ENCODE data around the gene MEG3. TPM values are rescaled to one million over a fixed set of nuclear protein-coding genes. Genes with fewer than 3 reads are reported as not detected.

MEG3 gene
- total and polyA plus RNA-seq, 2 of the 8 experiments (the other 6 are each of a cell fraction or from before 2014, with no cell fraction given): 0.17 to 1.1 TPM

GRCh38 chr14:100880271-100881101, 54.6 kb downstream of the MEG3 start:
- ChIA-PET CTCF (ENCODE audit: partially characterized antibody) (no interaction called here), POLR2A (ENCODE audit: partially characterized antibody) (no interaction called here)
- Histone ChIP-seq H3K9me3 (ENCODE audit: insufficient read depth in 2 of 2, low read depth in 1 of 2, low read length in 1 of 2) (peaks cover 0 to 15% of the 10 kb centered on the region in 2 experiments; a peak in 1 of 4 replicates), H3K4me1 (replicated peaks in 1 of 4; ENCODE audit: control insufficient read depth in 3 of 4, insufficient read depth in 4 of 4, low read length in 3 of 4) (peaks cover 0 to 5% (median 0%) of the 10 kb centered on the region in 4 experiments; a peak in 1 of 7 replicates), H3K9ac (replicated peaks in 1 of 4; ENCODE audit: extremely low read depth in 1 of 4, low read depth in 3 of 4, low read length in 3 of 4) (no peak overlapping the region), H3K23ac (ENCODE audit: insufficient read length) (no peak overlapping the region), H3K14ac (ENCODE audit: insufficient read length) (no peak overlapping the region), H3K4me3 (ENCODE audit: extremely low read depth in 1 of 4, insufficient read depth in 2 of 4, low read depth in 3 of 4, low read length in 4 of 4) (no peak overlapping the region), H3K56ac (replicated peaks; ENCODE audit: insufficient read length, low read depth, low read length) (no peak overlapping the region), H3K79me2 (ENCODE audit: control insufficient read depth in 1 of 2, insufficient read depth in 2 of 2, low read length in 2 of 2) (no peaks in the 10 kb centered on the region), H3K4ac (replicated peaks; ENCODE audit: insufficient read length, low read depth, low read length) (no peak overlapping the region), H3K36me3 (ENCODE audit: control insufficient read depth in 2 of 4, insufficient read depth in 4 of 4, low read length in 3 of 4) (no peaks in the 10 kb centered on the region; a peak in 1 of 8 replicates), H3K27ac (ENCODE audit: low read depth, low read length) (no peak overlapping the region), H3K18ac (ENCODE audit: extremely low read depth, low read length) (no peak overlapping the region), H2BK20ac (ENCODE audit: low read length) (no peak overlapping the region), H2BK120ac (replicated peaks; ENCODE audit: low read depth, low read length) (no peak overlapping the region), H2AK5ac (ENCODE audit: low read depth, low read length) (no peak overlapping the region), H2AFZ (ENCODE audit: low read length) (no peak overlapping the region), H2BK15ac (ENCODE audit: low read length) (no peak overlapping the region), H4K91ac (replicated peaks; ENCODE audit: insufficient read length, low read length) (no peak overlapping the region), H4K8ac (ENCODE audit: extremely low read depth, insufficient read depth, low read length) (no peak overlapping the region; the same call in 1 of the 2 replicates), H2BK12ac (ENCODE audit: low read depth, low read length) (no peak overlapping the region), H3K79me1 (ENCODE audit: low read depth, low read length) (no peaks in the 10 kb centered on the region), H3K23me2 (ENCODE audit: low read depth, low read length) (no peaks in the 10 kb centered on the region), H3K27me3 (replicated peaks in 1 of 4; ENCODE audit: control insufficient read depth in 3 of 4, extremely low read depth in 1 of 4, insufficient read depth in 3 of 4, low read length in 3 of 4) (no peaks in the 10 kb centered on the region; a peak in 2 of 7 replicates), H4K20me1 (replicated peaks in 1 of 2; ENCODE audit: control insufficient read depth in 1 of 2, insufficient read depth in 2 of 2, low read length in 2 of 2) (no peaks in the 10 kb centered on the region), H3K4me2 (ENCODE audit: insufficient read depth in 1 of 2, low read depth in 2 of 2, low read length in 2 of 2) (no peak overlapping the region), H4K5ac (ENCODE audit: insufficient read length, low read depth, low read length) (no peak overlapping the region), H2BK5ac (ENCODE audit: low read depth, low read length) (no peak overlapping the region)
- TF ChIP-seq GABPA (IDR thresholded peaks at IDR 0.05; ENCODE audit: borderline replicate concordance, insufficient read depth, low read length): no peak
- no peak for TF ChIP-seq RAD21 (IDR thresholded peaks at IDR 0.05 in 1 of 2, conservative IDR thresholded peaks at IDR 0.05 in 1 of 2; ENCODE audit: low read depth in 2 of 2, low read length in 2 of 2)
- no peak for DNase-seq (ENCODE audit: low read depth in 1 of 2, low spot score in 2 of 2)
- 92% methylated on average over 18 of the region's 34 CpGs; no CpG with 5 or more reads in 1 of the 2 experiments for WGBS, 2 experiments (ENCODE audit: extremely low coverage in 1 of 2, insufficient coverage in 1 of 2, insufficient read length in 1 of 2, insufficient replicate concordance in 2 of 2, low coverage in 1 of 2, low lambda C conversion rate in 2 of 2, missing lambda C conversion rate in 1 of 2)
- no peak for FAIRE-seq

All from H1 (cell line).